SK-N-DZ (cell line): ENCODE data around the gene RECK.

ENCODE experiments used
- DNase-seq: peaks from one replicate; pipeline ENCODE4 v3.0.0-alpha.2; 2015; ENCODE audit warnings: low spot score

Gene RECK

GRCh38 chr9:36029202-36029601 is 7.5 kb upstream of the RECK start:
- no peak for DNase-seq

DNA sequence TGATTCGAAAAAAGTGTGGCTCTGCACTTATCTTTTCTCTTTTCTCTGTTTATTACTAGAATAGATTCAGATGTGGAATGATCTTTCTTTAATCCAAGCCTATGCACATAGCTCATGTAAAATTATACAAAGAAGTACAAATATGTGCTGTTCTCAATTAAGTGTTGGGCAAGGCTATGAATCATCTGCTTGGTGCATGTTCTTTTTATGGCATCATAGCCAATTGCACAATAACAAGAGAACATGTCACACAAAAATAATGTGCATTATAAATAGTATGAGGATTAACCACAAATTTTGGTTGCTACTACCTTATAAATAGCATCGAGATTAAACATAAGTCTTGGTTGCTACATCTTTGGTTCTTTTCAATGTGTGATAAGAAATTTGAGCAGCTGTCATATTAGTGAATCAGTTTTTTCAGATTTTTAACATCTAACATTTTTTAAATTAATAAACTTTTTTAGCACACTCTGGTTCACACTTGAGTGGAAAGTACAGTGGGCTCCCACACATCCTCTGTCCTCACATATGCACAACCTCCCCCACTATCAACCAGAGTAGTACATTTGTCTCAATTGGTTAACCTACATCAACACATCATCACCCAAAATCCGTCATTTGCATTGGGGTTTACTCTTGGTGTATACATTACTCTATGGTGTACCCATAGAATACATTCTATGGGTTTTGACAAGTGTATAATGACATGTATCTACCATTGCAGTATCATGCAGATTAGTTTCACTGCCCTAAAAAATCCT is 6.8 kb upstream of the RECK start:
- DNase-seq = no peak

GRCh38 chr9:36030871-36031270 is 5.8 kb upstream of the RECK start:
- no peak for DNase-seq

DNA sequence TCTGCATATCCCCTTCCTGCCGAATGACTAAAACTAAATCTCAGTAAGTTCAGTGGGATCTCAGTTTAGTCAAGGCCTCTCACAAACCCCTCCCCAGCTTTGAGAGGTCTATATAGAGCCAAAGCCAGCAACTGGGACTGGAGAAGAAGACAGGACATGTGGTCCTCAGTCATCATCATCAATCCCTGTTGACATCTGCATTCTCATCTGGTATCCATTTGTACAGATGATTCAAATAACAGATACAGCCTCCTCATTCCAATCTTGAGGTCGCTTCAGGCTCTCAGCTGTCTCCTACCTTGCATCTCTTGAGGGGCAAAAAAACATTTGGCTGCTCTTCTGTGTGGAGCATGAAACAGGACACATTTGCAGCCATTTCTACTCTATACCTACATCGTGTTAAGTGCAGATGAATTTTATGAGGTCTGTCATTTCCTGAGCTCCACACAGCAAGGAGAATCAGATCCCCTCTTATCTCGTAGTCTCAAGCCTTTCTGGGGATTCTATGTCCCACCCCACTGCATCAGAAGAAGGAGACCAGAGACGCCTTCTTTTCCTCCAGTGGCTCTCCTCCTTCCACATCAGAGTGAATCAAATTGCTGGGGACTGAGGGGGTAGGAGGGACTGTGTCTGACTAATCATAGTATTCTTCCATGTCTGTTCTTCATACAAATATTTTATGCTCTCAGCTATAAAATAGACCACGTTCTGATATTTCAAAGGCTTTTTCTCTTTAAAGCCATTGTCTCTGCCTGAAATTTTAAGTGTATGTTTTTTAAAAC is 4.7 kb upstream of the RECK start:
- DNase-seq = no peak

DNA sequence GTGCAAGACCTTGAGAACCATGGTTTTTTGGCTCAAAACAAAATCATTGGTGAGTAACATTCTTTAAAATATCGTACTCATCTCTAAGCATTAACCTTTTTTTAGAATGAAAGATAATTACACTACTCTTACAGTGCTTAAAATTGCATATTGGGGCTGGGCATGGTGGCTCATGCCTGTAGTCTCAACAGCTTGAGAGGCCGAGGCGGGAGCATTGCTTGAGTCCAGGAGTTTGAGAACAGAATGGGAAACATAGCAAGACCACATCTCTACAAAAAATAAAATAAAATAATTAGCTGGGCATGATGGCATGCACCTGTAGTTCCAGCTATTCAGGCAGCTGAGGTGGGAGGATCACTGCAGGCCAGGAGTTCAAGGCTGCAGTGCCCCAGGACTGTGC is 2.9 kb upstream of the RECK start:
- DNase-seq = no peak

DNA sequence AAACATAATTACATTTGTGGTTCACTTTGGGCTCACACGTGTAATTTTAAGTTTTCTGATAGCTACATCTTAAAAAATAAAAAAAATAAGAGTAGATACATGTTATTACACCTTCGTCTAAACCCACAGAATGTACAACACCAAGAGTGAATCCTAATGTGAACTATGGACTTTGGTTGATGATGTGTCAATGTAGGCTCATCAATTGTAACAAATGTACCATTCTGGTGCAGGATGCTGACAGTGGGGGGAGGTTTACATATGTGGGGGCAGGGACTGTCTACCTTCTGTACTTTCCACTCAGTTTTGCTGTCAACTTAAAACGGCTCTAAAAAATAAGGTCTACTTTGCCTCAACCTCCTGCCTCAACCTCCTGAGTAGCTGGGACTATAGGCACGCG is 2.5 kb upstream of the RECK start:
- DNase-seq = no peak

DNA sequence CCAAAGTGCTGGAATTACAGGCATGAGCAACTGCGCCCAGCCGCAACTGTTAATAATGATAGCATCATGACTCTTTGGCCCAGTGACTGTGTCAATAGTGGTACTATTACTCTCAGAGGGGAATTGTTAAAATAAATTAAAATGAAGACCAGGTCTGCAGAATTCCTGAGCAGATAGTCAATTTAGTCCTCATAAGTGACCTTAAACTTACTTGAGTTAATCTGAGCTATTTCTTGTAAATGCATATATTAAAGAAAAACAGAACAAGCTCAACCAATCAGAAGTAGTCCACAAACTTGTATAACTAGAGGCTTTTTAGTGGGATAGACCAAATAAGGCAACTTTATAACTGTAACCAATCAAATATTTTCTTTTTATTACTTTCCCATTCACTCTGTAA is 1.7 kb upstream of the RECK start:
- DNase-seq = no peak

DNA sequence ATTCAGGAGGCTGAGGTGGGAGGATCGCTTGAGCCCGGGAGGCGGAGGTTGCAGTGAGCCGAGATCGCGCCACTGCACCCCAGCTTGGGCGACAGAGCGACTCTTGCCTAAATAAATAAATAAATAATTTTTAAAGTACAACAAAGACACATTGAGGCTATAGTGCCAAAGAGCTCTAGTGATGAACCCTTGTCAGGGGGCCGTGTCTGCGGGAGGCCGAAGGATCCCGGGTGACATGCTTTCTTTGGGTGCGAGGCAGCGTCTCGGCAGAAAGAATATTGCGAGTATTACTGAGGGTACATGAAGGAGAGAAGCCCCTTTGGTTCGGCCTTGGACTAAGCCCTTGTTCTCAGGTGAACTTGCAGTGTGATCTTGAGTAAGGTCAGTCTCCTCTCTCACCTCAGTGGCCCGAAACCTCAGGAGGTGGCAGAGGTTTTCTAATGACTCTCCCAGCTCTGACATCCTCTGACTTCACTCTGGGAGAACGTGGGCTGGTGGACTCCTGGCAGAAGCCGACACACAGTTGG is 397 bp upstream of the RECK start:
- DNase-seq = no peak

- peak; percentile 40 for DNase-seq
Measured at GRCh38 chr9:36037549-36038122, 923 bp downstream of the RECK start.

GRCh38 chr9:36039121-36039520 is 2.4 kb downstream of the RECK start:
- DNase-seq = no peak

DNA sequence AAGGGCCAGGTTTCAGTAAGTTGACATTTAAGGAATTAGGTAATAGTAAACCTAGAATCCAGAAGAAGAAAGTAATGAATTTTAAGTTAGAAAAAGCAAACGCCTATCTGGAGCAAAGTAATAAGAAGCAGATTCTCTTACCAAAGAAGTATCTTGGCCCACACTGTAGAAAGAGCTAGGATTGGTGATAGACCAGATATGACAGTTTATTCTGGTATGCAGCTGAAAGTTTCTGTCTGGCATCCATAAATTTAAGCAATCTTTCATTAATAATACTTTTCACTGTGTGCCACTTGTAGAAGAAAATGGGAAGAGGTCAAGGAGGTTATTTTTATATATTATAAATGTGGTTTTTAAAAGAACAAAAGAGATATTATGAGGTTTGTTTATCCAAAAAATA is 3.0 kb downstream of the RECK start:
- no peak for DNase-seq

GRCh38 chr9:36040271-36040925 is 3.7 kb downstream of the RECK start:
- no peak for DNase-seq

DNA sequence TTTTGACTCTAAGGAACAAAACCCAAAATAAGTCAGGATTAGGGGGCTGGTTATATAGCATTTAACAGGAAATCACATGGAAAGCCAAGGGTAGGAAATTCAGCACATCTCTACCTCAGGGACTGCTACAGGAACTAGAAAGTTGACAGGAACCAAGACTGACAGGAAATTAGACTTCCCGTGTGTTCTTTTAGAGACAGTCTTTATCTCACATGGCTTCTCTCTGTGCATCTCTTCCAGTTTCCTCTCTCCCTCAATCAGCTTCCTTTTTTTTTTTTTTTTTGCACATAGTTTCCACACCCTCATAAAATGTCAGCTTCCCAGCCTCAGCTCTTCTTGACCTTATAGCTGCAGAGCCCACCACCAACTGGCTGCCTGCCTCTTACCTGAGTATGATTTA is 4.8 kb downstream of the RECK start:
- DNase-seq = no peak

GRCh38 chr9:36045610-36046009 is 8.9 kb downstream of the RECK start:
- no peak for DNase-seq

- no peak for DNase-seq
Measured at GRCh38 chr9:36046923-36047322, 10.2 kb downstream of the RECK start.

DNA sequence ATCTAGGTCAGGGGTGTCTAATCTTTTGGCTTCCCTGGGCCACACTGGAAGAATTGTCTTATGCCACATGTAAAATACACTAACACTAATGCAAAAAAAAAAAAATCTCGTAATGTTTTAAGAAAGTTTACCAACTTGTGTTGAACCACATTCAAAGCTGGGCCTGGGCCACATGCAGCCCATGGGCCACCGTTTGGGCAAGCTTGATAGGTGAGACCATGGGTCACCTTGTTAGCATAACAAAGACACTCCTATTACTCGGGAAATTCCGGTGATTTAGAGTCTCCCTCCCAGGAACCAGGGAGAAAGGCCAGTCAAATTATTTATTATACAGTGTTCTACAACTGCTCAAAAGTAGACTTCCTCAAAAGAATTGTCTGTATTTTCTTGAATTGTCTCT is 12.7 kb downstream of the RECK start:
- no peak for DNase-seq

DNA sequence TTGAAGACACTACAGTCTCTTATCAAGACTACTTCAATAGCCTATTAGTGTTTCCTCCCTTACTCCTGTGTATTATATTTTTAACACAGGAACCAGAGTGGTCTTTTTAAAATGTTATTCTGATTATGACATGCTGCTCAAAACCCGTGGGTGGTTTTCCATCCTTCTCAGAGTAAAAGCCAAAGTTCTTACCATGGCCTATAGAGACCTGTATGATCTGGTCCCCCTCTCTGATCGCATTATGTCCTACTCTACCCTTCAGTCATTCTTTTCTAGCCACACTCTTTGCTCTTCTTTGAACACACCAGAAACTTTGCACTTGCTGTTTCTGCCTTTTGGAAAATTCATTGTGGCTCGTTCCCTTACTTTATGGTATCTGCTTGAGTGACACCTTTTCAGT is 13.8 kb downstream of the RECK start:
- no peak for DNase-seq

GRCh38 chr9:36051317-36051716 is 14.6 kb downstream of the RECK start:
- DNase-seq = no peak

- no peak for DNase-seq
Measured at GRCh38 chr9:36053971-36054370, 17.3 kb downstream of the RECK start.

GRCh38 chr9:36056896-36057295 is 20.2 kb downstream of the RECK start:
- no peak for DNase-seq

GRCh38 chr9:36063804-36064447 is 27.2 kb downstream of the RECK start:
- no peak for DNase-seq
